Endothelial cell of umbilical vein (primary cell): ENCODE measurements around the gene CD34. TPM values are rescaled to one million over a fixed set of nuclear protein-coding genes. Genes with fewer than 3 reads are reported as not detected.

ENCODE experiments used
- BruUV-seq: library from RNA; stranded (reverse); fragments of 400-500 nt; replicated peaks from 2 replicates; lab custom pipeline; 2021; lab: Mats Ljungman, UMichigan
- CTCF ChIA-PET: fragments of 300-600, 350-600 bp; sonication (Branson Sonifier 250); formaldehyde crosslinking; loops from one replicate; lab custom pipeline; 2021; ENCODE audit warnings: antibody characterized with exemption, inconsistent platforms; lab: Charles Lee
- POLR2A ChIA-PET: fragments of 300-600, 350-600 bp; sonication (Branson Sonifier 250); formaldehyde crosslinking; loops from one replicate; lab custom pipeline; 2021; ENCODE audit warnings: antibody characterized with exemption, inconsistent platforms; lab: Charles Lee
- DNase-seq: peaks from one replicate; pipeline ENCODE4 v3.0.0-alpha.2; 2011; ENCODE audit warnings: low read depth, low spot score
- FAIRE-seq: peaks from 2 replicates; lab custom pipeline; 2011; peaks lifted over from hg19 to GRCh38; lab: Jason Lieb, UNC
- H2AFZ ChIP-seq: 2 replicates; pipeline ENCODE4 v1.6.0; 2012; ENCODE audit warnings: low read depth, low read length, control low read depth, inconsistent platforms
- H3K27ac ChIP-seq: 2 replicates; pipeline ENCODE4 v1.5.1; 2011; ENCODE audit warnings: low read depth, mild to moderate bottlenecking, control low read depth, low read length, moderate library complexity; ENCODE audit not compliant: insufficient read depth
- H3K27me3 ChIP-seq, 2 experiments: 2 replicates each; pipeline versions ENCODE4 v1.6.0 to v1.6.1; 2011; ENCODE audit warnings: low read length in 2 of 2, mixed read lengths in 1 of 2; ENCODE audit not compliant: control insufficient read depth in 2 of 2, insufficient read depth in 2 of 2
- H3K36me3 ChIP-seq, 2 experiments: 2 replicates in 1 of 2; 3 replicates in 1 of 2; pipeline ENCODE4 v1.5.1; 2011; ENCODE audit warnings: low read length in 2 of 2, mild to moderate bottlenecking in 1 of 2, moderate library complexity in 1 of 2; ENCODE audit not compliant: control insufficient read depth in 2 of 2, insufficient read depth in 2 of 2; ENCODE audit errors: extremely low read depth in 1 of 2
- H3K4me1 ChIP-seq: 3 replicates; pipeline ENCODE4 v1.5.1; 2011; ENCODE audit warnings: mild to moderate bottlenecking, low read length; ENCODE audit not compliant: control insufficient read depth, insufficient read depth; ENCODE audit errors: extremely low read depth
- H3K4me2 ChIP-seq: 2 replicates; pipeline ENCODE4 v1.6.1; 2011; ENCODE audit warnings: low read length, control low read depth, mixed read lengths; ENCODE audit not compliant: insufficient read depth
- H3K4me3 ChIP-seq, 3 experiments: fragments of 200-600 bp in 1 of 3; sonication (generic), shearing (Covaris generic) in 1 of 3; replicated peaks in 1 of 3; 2 replicates each; pipeline ENCODE4 v1.5.1; 2011 to 2016; ENCODE audit warnings: control low read depth in 3 of 3, low read length in 3 of 3, mild to moderate bottlenecking in 2 of 3, inconsistent platforms in 1 of 3, low read depth in 1 of 3, moderate library complexity in 1 of 3; ENCODE audit not compliant: insufficient read depth in 1 of 3
- H3K79me2 ChIP-seq: 2 replicates; pipeline ENCODE4 v1.6.0; 2012; ENCODE audit warnings: low read length, inconsistent platforms; ENCODE audit not compliant: control insufficient read depth, insufficient read depth
- H3K9ac ChIP-seq: replicated peaks from 2 replicates; pipeline ENCODE3; 2011; ENCODE audit warnings: low read length, control low read depth; ENCODE audit not compliant: insufficient read depth; ENCODE audit errors: extremely low read depth
- H3K9me1 ChIP-seq: replicated peaks from 3 replicates; pipeline ENCODE4 v1.6.0; 2011; ENCODE audit warnings: mild to moderate bottlenecking, low read length; ENCODE audit not compliant: control insufficient read depth, insufficient read depth; ENCODE audit errors: extremely low read depth
- H3K9me3 ChIP-seq: replicated peaks from 2 replicates; pipeline ENCODE4 v1.5.1; 2012; ENCODE audit warnings: low read length, inconsistent platforms; ENCODE audit not compliant: control insufficient read depth, insufficient read depth
- H4K20me1 ChIP-seq: replicated peaks from 2 replicates; pipeline ENCODE3; 2011; ENCODE audit warnings: mild to moderate bottlenecking, low read length; ENCODE audit not compliant: control insufficient read depth, insufficient read depth; ENCODE audit errors: extremely low read depth
- EZH2 ChIP-seq: IDR thresholded peaks from 2 replicates; pipeline ENCODE4 v1.6.1; 2012; ENCODE audit warnings: borderline replicate concordance, low read depth, mild to moderate bottlenecking, moderate library complexity, low read length, inconsistent platforms; ENCODE audit not compliant: severe bottlenecking
- FOS ChIP-seq: IDR thresholded peaks from 2 replicates; pipeline ENCODE4 v1.6.1; 2011; ENCODE audit warnings: mild to moderate bottlenecking, low read length, moderate library complexity, borderline replicate concordance; ENCODE audit not compliant: insufficient read depth
- GATA2 ChIP-seq: IDR thresholded peaks from 2 replicates; pipeline ENCODE4 v1.7.0; 2011; ENCODE audit warnings: low read depth, mild to moderate bottlenecking, moderate library complexity, mixed read lengths, low read length; ENCODE audit not compliant: insufficient read length, insufficient read depth
- JUN ChIP-seq: IDR thresholded peaks from 2 replicates; pipeline ENCODE4 v1.6.1; 2011; ENCODE audit warnings: borderline replicate concordance, low read depth; ENCODE audit not compliant: insufficient read length, insufficient read depth
- MYC ChIP-seq: IDR thresholded peaks from one replicate; pipeline ENCODE4 v1.6.1; 2011; ENCODE audit warnings: mild to moderate bottlenecking, low read depth, low read length
- POLR2A ChIP-seq: IDR thresholded peaks from 2 replicates; pipeline ENCODE4 v1.6.1; 2012; ENCODE audit warnings: low read depth, mild to moderate bottlenecking, control low read depth, low read length
- POLR2AphosphoS5 ChIP-seq: IDR thresholded peaks from 2 replicates; pipeline ENCODE4 v1.6.1; 2012; ENCODE audit warnings: low read depth, mild to moderate bottlenecking, control low read depth, low read length, moderate library complexity; ENCODE audit not compliant: insufficient read depth
- dilution Hi-C: fragments of 300-500 bp; cut with MboI; formaldehyde crosslinking; loops from one replicate; pipeline ENCODE4 v1.15.0; 2019; ENCODE audit warnings: low sequenced_read_pairs; ENCODE audit not compliant: extremely low pct_ligation_motif_present
- intact Hi-C: fragments of 100-400 bp; cut with micrococcal nuclease; formaldehyde crosslinking; loops from one replicate; pipeline ENCODE4 v1.10.0; 2022
- polyA plus RNA-seq, 4 experiments: library from polyadenylated mRNA; depleted of rRNA in 3 of 4; stranded (reverse) in 3 of 4; unstranded in 1 of 4; fragments of >200 nt; gene quantifications; 2 replicates each; pipeline versions ENCODE4 v1.2.1 to v1.2.3, GENCODE V29; 2011 to 2012; ENCODE audit warnings: missing spikeins in 1 of 4
- total RNA-seq: library from RNA; stranded (reverse); gene quantifications from 2 replicates; pipeline ENCODE4 v1.2.3, GENCODE V29; 2021
- TF ChIP-seq, protein P1 (sequence below): IDR thresholded peaks from 2 replicates; pipeline ENCODE4 v1.6.1; 2011; ENCODE audit not compliant: insufficient read depth, insufficient read length
- TF ChIP-seq, protein P2 (sequence below), 2 donors: IDR thresholded peaks; 1 replicate in 1 of 2; 2 replicates in 1 of 2; pipeline ENCODE4 v1.5.1; 2011; ENCODE audit warnings: low read length in 2 of 2, mild to moderate bottlenecking in 2 of 2, moderate library complexity in 2 of 2, control low read depth in 1 of 2, inconsistent platforms in 1 of 2, low read depth in 1 of 2; ENCODE audit not compliant: insufficient read depth in 1 of 2; ENCODE audit errors: extremely low read depth in 1 of 2

Gene CD34
- total and polyA plus RNA-seq, 2 donors (not counting 3 experiments of a cell fraction or from before 2014, with no cell fraction given), result 102 to 174 TPM

DNA sequence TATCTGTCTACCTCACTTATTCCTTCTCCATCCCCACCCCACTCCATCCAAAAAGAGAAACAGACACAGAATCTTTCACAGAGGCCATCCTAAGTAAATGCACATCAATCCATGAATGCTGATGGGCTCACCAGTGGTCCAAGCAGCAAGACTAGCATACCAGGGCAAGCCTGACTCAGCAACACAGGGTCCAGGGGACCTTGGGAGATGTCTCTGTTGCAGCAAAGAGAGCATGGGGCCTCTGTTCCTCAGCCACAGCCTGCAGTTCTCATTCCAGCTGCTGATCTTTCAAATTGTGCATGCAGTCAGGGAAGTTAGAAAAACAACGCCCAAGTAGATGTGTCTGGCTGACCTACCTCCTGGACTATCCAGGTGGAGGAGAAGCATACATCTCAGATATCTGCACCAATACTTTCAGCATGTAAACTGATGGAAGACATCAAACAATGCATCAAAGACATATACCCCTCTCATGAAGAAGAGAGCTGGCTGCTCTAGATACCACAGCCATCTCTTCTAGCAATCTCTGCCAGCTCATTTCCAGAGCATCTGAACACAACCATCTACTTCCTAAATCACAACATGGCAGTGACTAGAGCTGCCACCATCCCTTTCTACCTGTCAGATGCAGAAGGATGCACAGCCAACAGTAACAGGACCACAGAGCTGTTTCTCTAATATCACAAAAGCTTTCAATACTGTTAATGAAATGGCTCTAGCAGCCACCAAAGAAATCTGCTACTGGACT lies 54.5 kb downstream of the CD34 start:
- H3K27ac ChIP-seq, result no peak overlapping the region
- dilution Hi-C loops, result no loop called here
- no peaks in the 10 kb centered on the region for H3K9me3 ChIP-seq
- peaks cover 70% of the 10 kb centered on the region for H3K79me2 ChIP-seq
- peaks cover 29% of the 10 kb centered on the region for H3K4me1 ChIP-seq
- H3K4me2 ChIP-seq, result no peak overlapping the region
- DNase-seq (no peak), FAIRE-seq (no peak)
- no TSS peak for BruUV-seq
- H3K9ac ChIP-seq, result no peak overlapping the region
- intact Hi-C loops, result no loop called here
- no peaks in the 10 kb centered on the region for H3K27me3 ChIP-seq
- CTCF ChIA-PET, result interaction anchor here (1.0 to 2.1 kb wide), 3 partner anchors 11 to 107 kb away, joined by 3 to 16 read pairs (median 4); no protein-coding TSS in a partner anchor
- no peaks in the 10 kb centered on the region for H4K20me1 ChIP-seq
- no peak overlapping the region for H3K4me3 ChIP-seq
- no peaks in the 10 kb centered on the region for H3K9me1 ChIP-seq
- peaks cover 4 to 6% of the 10 kb centered on the region in 2 experiments for H3K36me3 ChIP-seq
- TF ChIP-seq, protein P1, sequence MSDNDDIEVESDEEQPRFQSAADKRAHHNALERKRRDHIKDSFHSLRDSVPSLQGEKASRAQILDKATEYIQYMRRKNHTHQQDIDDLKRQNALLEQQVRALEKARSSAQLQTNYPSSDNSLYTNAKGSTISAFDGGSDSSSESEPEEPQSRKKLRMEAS, result no peak
- TF ChIP-seq GATA2 (no peak), FOS (no peak), MYC (no peak), POLR2AphosphoS5 (no peak), EZH2 (no peak), JUN (no peak), POLR2A (no peak)
- TF ChIP-seq, protein P2, sequence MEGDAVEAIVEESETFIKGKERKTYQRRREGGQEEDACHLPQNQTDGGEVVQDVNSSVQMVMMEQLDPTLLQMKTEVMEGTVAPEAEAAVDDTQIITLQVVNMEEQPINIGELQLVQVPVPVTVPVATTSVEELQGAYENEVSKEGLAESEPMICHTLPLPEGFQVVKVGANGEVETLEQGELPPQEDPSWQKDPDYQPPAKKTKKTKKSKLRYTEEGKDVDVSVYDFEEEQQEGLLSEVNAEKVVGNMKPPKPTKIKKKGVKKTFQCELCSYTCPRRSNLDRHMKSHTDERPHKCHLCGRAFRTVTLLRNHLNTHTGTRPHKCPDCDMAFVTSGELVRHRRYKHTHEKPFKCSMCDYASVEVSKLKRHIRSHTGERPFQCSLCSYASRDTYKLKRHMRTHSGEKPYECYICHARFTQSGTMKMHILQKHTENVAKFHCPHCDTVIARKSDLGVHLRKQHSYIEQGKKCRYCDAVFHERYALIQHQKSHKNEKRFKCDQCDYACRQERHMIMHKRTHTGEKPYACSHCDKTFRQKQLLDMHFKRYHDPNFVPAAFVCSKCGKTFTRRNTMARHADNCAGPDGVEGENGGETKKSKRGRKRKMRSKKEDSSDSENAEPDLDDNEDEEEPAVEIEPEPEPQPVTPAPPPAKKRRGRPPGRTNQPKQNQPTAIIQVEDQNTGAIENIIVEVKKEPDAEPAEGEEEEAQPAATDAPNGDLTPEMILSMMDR (IDR thresholded peaks at IDR 0.05; ENCODE audit: extremely low read depth in 1 of 2, insufficient read depth in 1 of 2, low read depth in 1 of 2, low read length in 2 of 2), result no peak
- POLR2A ChIA-PET, result no interaction called here
- no peak overlapping the region for H2AFZ ChIP-seq
